Keratinocyte (primary cell): ENCODE results near the gene MEAK7.

Experiments
- EZH2 ChIP-seq: IDR thresholded peaks from one replicate; pipeline ENCODE4 v1.6.1; 2012; ENCODE audit warnings: inconsistent platforms, mild to moderate bottlenecking, low read length, moderate library complexity
- TF ChIP-seq, protein P1 (sequence below), 3 experiments: IDR thresholded peaks in 1 of 3; conservative IDR thresholded peaks in 1 of 3; optimal IDR thresholded peaks in 1 of 3; 2 replicates in 2 of 3; 3 replicates in 1 of 3; pipeline versions ENCODE3 to v1.5.1; 2011; ENCODE audit warnings: low read length in 3 of 3, mild to moderate bottlenecking in 3 of 3, moderate library complexity in 2 of 3, control low read depth in 1 of 3, inconsistent platforms in 1 of 3; ENCODE audit not compliant: insufficient read depth in 2 of 3; ENCODE audit errors: extremely low read depth in 1 of 3

DNA sequence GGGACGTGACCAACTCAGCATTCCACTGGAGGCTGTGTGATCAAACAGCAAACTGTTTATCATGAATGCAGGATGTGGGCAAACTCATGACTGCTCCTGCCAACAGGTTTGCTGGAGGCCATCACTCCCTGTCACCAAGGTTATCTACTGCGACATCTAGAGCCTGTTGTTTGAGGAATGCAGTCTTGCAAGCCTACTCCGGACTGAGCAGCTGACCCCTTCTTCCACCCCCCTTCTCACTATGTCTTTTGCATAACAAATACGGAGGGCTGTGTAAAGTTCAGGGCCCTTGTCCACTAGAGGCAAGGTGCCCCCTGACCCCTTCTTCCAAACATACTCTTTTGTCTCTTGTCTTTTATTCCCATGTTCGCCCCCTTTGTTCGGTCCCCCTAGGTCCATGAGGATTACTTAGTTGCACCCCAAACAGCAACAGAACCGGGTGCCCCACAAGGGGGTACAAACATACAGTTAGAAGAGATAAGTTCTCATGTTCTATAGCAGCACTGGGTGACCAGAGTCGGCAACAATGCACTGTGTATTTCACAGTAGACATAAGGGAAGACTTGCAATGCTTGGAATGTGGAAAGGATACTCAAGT, 28.7 kb downstream of the MEAK7 start:
- TF ChIP-seq, protein P1, sequence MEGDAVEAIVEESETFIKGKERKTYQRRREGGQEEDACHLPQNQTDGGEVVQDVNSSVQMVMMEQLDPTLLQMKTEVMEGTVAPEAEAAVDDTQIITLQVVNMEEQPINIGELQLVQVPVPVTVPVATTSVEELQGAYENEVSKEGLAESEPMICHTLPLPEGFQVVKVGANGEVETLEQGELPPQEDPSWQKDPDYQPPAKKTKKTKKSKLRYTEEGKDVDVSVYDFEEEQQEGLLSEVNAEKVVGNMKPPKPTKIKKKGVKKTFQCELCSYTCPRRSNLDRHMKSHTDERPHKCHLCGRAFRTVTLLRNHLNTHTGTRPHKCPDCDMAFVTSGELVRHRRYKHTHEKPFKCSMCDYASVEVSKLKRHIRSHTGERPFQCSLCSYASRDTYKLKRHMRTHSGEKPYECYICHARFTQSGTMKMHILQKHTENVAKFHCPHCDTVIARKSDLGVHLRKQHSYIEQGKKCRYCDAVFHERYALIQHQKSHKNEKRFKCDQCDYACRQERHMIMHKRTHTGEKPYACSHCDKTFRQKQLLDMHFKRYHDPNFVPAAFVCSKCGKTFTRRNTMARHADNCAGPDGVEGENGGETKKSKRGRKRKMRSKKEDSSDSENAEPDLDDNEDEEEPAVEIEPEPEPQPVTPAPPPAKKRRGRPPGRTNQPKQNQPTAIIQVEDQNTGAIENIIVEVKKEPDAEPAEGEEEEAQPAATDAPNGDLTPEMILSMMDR (optimal IDR thresholded peaks at IDR 0.05 in 1 of 3, IDR thresholded peaks at IDR 0.05 in 1 of 3, conservative IDR thresholded peaks at IDR 0.05 in 1 of 3; ENCODE audit: extremely low read depth in 1 of 3, insufficient read depth in 2 of 3, low read length in 3 of 3) = no peak
- no peak for TF ChIP-seq EZH2
